Activated CD4-positive, CD25-positive, alpha-beta regulatory T cell treated with anti-CD3 and anti-CD28 coated beads, Interleukin-2, amount 50 U/mL, for 72 hours (primary cell): Measurements from ENCODE around the gene PTPN23.
A peak's percentile ranks its signal among the peaks of the same experiment; 100 is the strongest.
"Not testable (repeated sequence)": the region's sequence is repeated elsewhere in the genome, so short reads cannot be mapped to it uniquely, and the experiment has no call there.

ENCODE experiments used
- DNase-seq: peaks from one replicate; pipeline ENCODE4 v3.0.0; 2021

PTPN23 gene, protein sequence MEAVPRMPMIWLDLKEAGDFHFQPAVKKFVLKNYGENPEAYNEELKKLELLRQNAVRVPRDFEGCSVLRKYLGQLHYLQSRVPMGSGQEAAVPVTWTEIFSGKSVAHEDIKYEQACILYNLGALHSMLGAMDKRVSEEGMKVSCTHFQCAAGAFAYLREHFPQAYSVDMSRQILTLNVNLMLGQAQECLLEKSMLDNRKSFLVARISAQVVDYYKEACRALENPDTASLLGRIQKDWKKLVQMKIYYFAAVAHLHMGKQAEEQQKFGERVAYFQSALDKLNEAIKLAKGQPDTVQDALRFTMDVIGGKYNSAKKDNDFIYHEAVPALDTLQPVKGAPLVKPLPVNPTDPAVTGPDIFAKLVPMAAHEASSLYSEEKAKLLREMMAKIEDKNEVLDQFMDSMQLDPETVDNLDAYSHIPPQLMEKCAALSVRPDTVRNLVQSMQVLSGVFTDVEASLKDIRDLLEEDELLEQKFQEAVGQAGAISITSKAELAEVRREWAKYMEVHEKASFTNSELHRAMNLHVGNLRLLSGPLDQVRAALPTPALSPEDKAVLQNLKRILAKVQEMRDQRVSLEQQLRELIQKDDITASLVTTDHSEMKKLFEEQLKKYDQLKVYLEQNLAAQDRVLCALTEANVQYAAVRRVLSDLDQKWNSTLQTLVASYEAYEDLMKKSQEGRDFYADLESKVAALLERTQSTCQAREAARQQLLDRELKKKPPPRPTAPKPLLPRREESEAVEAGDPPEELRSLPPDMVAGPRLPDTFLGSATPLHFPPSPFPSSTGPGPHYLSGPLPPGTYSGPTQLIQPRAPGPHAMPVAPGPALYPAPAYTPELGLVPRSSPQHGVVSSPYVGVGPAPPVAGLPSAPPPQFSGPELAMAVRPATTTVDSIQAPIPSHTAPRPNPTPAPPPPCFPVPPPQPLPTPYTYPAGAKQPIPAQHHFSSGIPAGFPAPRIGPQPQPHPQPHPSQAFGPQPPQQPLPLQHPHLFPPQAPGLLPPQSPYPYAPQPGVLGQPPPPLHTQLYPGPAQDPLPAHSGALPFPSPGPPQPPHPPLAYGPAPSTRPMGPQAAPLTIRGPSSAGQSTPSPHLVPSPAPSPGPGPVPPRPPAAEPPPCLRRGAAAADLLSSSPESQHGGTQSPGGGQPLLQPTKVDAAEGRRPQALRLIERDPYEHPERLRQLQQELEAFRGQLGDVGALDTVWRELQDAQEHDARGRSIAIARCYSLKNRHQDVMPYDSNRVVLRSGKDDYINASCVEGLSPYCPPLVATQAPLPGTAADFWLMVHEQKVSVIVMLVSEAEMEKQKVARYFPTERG (N-terminal part only)

DNA sequence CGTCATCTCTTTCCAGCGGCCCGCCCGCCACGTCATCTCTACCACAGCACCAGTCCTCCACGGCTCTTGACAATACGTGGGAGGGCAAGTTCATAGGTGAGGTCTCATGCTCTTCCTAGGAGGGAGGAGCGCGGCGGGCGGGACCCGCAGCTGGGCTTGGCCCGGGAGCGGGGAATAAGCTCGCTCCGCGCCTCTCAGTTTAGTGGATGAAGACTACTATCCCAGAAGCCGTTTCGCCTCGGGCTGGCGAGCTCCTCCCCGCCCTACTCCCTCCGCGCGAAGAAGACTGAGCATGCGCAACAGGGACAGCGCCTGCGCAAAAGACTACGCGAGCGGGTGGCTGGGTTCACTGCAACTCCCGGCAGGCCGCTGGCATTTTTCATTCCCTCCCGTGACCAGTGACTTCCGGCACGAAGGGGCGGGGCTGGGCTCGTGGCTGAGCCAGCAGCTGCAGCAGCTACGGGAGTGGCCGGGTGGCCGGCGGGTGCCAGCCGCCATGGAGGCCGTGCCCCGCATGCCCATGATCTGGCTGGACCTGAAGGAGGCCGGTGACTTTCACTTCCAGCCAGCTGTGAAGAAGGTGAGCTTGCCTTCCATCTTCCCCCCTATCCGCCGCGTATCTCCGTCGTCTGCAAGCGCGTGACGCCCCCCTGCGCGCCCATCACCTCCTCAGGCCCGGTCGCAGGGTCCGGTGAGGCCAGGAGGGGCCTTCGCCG, at the start of gene PTPN23:
TSS of gene PTPN23 (plus strand) at position 421 of the 716 bp plus-strand sequence. CDS start at position 497, 76 bp downstream.
- DNase-seq: peak; percentile 97

DNA sequence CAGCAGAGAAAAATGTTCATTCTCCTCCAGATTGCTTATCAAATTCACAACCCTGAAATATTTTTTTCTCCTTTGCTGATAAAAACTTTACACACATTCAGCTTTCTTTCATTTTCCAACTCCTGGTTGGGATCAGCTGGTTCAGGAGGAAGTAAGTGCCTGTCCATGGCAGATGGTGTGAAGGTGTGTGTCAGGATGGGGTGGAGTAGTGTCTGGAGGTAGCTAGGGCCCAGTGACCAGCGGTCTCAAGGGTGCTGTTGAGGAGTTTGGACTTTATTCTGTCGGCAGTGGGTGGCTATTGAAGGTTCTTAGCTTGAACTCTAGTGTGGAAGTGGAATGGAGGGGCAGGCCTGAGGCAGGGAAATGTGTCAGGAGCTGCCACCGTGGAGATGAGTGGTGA, 46.9 kb upstream of the PTPN23 start:
- DNase-seq: no peak

DNA sequence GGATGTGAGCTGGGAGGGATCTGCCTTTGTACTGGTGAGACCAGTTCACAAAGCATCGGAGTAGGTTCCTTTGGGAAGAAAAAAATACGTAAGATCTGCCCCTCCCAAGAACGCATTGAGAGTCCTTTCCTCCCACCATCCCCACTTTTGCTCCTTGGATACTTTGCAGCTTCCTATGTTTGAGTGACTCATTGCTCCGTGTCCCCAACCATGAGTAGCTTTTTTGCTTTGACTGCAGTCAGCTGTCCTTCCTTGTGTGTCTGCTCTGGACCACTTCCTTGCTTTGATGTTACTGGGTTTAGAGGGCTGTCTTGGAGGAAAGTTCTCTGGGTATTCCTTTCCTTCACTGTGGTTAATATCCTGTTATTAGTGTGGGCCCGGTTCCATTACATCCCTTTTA, 43.2 kb upstream of the PTPN23 start:
- DNase-seq: no peak

DNA sequence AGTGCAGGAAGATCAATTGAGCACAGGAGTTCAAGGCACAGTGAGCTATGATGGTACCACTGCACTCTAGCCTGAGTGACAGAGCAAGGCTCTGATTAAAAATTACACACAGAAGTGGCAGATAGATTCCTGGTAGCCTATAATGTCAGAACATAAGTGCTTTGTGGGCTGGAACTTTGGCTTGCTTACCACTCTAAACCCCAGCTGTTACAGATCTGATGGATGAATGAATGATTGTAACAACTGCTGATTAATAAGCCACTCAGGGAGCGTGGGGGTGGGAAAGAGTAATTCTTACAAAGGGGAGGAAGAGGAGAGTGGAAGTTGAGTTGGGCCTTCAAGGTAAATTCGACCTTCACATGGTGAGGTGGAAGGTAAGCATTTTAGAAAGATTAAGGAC, 40.9 kb upstream of the PTPN23 start:
- DNase-seq: no peak

DNA sequence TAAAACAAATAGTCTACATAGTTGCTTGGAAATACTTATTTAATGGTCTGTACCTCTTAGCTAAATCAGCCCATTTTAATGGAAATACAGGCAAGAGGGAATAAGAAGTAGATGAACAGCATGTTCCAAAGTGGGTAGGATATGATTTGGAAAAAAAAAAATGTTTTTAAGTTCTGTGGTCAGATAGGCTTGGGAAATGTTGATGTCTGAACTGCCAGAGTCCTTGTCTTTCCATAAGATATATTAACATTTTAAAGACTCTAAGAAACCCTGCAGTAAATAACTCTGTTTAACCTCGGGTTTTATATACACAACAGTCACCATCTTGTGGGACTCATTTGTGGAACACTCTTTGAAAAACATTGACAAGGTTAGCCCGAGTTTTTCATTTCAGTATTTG, 40.0 kb upstream of the PTPN23 start:
- DNase-seq: no peak

DNA sequence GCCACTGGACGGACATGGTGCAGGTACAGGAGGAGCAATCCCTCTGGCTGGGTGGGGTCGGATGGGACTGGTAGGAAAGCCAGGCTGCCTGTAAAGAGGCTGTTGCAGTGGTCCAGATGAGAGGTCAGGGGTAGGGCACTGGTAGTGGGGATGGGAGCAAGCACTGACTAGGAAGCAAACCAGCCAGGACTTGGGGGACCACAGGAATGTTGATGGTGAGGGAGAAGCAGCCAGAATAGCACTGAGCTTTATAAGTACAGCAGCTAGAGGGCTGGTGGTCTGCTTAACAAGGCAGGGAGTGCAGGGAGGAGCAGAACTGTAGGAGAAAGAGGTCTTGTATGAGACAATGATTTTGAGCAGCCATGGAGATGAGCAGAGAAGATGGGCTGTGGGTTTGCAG, 38.7 kb upstream of the PTPN23 start:
- no peak for DNase-seq

DNA sequence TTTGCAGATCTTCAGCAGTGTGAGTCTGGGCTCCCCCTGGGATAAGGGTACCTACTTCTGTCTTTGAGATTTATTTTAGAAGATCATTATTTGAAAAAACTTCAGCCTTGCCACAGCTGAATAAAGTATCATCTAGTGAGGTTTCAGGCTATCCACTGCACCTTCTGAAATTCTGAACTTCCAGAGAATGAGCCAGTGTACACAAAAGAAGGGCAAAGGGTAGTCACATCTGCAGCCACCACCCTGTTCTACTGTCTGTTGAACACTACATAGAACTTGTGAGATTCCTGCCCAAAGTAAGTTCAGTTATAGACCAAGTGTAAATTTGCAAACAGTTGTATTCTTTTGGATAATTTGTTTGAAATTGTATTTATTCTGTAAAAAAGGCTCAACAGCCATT, 38.0 kb upstream of the PTPN23 start:
- no peak for DNase-seq

DNA sequence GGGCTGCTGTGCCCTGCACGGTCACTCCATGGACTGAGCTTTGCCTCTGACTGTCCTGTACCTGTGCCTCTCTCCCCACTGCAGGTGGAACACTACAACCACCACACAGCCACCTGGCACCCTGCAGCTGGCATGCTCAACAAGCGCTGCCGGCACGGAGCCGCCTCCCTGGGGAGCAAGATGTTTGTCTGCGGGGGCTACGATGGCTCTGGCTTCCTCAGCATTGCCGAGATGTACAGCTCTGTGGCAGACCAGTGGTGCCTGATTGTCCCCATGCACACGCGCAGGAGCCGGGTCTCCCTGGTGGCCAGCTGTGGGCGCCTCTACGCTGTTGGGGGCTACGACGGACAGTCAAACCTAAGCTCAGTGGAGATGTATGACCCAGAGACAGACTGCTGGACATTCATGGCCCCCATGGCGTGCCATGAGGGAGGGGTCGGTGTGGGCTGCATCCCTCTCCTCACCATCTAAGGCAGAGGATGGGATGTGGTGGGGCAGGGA, 37.3 kb upstream of the PTPN23 start:
- no peak for DNase-seq

DNA sequence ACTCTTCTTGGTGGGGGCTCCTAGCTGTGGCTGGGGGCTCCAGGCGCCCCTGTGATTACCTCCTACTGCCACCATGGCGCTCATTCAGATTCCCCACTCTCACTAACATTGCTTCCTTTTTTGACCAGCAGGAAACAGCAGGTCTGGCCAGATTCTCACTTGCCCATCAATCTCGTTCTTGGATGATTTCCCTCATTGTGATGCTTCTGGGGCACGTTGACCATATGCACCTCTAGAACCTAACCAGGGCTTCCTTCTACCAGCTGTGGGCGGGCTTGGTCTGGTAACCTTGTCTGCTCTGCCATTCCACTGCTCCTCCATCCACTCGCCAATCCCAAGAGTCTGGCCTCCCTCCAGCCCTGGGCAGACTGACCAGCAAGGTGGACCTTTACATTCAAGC, 35.9 kb upstream of the PTPN23 start:
- no peak for DNase-seq

DNA sequence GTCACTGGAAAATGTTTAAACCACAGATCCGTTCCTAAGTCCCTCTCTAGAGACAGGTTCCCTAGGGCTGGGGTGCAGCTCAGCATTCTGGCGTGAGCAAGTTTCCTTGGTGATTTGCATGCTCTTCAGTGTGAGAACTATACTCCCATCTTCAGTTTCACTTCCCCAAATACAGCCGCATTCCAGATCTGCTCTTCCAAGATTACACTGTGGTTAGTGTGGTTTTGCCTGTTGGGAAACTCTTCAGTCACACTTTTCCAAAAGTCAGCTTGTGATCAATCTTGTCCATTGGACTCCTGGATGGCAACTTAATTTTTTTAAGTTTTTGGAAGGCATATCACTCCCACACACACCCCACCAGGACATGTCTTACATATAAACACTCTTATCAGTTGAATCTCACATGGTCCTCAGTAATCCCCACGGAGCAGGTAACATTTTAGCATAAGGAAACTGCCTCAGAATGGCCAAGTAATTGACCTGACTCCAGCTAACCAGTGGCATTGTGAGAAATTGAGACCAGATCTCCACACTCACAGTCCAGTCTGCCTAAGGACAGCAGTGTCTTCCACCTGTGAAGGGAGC, 33.5 kb upstream of the PTPN23 start:
- no peak for DNase-seq

DNA sequence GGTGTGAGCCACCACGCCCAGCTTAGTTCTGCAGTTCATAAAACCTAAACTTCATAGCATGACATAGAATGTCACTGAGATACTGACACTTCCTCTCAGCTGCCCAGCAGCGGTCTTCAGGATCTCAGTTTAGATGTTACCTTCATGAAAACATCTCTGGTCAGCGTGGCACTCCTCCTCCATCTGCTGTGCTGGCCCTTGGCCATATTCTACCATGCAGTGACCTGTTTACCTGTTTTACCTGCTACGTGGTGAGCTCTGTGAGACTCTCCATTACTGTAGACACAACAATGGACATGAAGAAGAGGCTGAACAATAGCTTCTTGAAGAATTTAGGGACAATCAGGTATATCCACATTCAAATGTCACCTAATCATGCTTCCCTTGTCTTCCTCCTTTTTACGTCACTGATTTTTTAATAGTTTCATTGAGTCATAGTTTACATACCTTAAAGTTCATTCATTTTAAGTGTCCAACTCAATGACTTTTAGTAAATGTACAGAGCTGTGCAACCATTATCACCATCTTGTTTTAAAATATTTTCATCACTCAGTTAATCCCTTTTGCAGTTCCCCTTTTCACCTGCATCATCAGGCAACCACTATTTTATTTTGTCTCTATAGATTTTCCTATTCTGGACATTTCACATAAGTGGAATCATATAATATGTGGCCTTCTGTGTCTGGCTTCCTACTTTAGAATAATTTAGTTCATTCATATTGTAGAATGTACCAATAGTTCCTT, 32.2 kb upstream of the PTPN23 start:
- no peak for DNase-seq

DNA sequence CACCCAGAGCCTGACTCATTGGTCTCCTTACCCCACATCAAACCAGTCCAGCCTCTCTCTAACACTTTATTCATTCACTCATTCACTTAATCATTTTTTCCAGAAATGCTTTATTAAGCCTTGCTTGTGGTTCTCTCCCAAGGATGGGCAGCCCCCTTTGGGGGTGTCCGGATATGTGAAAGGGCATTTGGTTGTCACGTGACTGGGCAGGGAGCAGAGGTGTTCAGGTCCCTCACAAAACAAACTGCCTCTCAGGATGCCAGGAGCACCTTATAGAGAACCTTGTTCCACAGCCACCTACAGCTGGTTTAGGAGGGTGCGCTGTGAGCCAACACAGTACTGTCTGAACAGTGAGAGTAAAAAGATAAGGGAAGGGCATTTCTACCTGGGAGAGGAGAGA, 25.8 kb upstream of the PTPN23 start:
- DNase-seq: no peak

DNA sequence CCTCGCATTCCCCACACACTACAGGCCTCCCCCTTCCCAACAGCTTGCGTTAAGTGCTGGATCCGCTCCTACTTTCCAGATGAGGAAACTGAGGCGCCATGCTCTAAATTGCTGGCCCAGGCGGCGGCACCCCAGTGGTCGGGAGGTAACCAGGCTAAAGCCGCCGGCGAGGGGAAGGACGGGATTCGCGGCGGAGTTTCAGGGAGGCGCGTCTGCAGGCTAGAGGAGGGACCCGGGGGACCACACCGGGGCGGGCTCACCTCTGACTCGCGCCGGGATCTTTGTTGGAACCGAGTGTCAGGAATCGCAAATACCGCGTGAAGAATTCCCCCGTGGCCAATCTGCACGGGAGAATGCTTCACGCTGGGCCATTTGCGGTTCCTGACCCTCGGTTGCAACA, 24.6 kb upstream of the PTPN23 start:
- DNase-seq: no peak

DNA sequence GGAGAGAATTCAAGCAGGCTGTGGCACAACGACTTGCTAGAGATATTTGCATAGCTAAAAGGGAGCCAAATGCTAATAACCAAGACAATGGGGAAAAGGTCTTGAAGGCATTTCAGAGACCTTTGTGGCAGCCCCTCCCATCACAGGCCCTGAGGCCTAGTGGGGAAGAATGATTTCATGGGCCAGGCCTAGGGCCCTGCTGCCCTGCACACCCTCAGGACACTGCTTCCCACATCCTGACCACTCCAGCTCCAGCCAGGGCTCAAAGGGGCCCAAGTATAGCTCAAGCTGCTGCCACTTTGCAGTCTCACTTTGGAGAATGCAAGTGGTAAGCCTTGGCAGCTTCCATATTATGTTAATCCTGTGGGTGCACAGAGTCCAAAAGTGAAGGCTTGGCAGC, 21.5 kb upstream of the PTPN23 start:
- no peak for DNase-seq

DNA sequence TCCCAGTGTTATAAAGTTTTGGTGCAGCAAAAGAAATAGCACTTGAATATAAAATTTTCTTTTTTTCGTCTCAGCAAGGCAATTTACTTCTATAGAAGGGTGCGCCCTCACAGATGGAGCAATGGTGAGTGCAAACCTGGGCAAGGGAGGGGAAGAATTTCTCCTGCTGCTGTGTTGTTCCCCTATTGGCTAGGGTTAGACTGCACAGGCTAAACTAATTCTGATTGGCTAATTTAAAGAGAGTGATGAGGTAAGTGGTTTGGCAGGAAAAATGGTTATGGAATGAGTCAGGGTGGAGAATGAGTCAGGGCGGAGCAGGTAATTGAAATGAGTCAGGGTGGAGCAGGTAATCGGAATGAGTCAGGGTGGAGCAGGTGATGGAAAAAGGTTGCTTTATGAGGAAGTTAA, 20.7 kb upstream of the PTPN23 start:
- DNase-seq: not testable (repeated sequence)

DNA sequence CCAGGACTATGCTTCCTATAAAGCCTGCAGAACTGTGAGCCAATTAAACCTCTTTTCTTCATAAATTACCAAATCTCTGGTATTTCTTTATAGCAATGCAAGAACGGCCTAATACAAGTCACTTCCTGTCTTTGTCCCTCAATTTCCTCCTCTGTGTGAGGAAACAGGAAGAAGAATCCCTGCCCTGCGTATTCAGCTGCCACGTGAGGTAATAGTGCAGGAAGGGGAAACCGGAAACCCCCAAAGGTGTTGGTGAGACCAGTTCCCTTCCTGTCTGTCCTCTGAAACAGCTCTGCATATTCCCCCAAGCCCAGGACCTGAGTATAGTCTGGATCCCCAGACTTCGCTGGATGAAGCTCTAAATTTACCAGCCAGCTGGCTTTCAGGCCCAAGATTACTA, 18.1 kb upstream of the PTPN23 start:
- no peak for DNase-seq

DNA sequence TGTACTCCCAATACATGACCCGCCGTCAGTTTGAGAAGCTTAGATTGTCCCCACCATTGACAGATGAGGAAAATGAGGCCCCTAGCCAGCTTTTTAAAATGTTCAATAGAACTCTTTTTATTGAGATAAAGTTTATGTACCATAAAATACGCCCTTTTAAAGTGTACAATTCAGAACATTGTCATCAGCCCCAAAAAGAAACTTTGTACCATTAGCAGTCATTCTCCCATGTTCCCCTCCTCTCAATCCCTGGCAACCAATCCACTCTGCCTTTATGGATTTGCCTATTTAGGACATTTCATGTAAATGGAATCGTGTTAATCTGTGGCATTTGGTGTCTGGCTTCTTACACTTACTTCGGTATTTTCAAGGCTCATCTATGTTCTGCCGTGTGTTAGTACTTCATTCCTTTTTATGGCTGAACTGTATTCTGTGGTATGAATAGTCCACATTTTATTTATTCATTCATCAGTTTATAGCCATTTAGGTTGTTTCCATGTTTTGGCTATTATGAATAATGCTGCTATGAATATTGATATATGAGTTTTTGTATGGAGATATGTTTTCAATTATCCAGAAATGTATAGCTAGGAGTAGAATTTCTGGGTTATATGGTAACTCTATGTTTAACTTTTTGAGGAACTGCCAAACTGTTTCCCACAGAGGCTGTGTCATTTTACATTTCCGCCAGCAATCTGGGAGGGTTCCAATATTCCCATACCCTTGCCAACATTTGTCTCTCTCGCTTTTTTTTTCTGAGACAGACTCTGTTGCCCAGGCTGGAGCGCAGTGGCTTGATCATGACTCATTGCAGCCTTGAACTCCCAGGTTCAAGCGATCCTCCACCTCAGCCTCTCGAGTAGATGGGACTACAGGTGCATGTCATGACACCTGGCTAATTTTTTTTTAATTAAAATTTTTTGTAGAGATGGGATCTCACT, 15.3 kb upstream of the PTPN23 start:
- DNase-seq: no peak

DNA sequence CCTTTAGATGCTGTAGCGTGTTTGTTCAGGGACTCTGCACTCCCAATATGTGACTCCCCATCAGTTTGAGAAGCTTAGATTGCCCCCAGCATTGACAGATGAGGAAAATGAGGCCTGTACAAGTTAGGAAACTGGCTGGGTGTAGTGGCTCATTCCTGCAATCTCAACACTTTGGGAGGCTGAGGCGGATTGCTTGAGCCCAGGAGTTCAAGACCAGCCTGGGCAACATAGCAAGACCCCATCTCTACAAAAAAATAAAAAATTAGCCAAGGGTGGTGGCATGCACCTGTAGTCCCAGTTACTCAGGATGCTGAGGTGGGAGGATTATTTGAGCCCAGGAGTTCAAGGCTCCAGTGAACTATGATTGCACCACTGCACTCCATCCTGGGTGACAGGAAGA, 14.0 kb upstream of the PTPN23 start:
- DNase-seq: no peak

DNA sequence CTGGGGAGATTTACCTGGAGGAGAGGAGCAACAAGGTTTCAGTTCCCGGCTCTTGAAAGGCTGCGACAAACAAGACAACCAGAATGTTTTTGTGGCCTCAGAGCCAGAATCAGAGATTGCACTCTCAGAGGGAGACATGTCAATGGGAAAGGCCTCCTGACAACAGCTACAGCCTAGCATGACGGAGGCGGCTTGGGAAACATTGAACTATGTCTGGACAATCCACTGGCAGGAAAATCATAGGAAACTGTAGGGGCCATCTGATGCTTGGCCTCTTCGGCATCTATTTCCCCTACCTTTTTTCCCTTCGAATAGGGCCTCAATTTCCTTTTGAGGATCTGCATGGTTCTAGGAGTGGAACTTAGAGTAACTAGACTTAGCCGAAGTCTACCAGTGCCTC, 13.2 kb upstream of the PTPN23 start:
- no peak for DNase-seq

DNA sequence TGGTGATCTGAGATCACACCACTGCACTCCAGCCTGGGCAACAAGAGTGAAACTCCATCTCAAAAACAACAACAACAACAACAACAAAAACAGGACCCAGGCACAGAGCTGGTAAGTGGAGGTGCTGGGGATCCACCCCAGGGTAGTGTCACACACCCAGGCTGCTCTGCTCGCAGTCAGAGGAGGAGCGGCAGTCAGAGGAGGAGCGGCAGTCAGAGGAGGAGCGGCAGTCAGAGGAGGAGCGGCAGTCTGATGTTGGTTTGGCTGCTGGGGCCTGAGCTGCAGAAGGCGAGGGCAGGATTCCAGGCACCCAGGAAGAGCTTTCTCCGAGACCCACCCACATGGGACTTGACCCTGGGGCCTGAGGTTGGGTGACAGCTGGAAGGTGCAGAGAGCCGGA, 10.8 kb upstream of the PTPN23 start:
- not testable (repeated sequence) for DNase-seq
